H1 (cell line): ENCODE measurements around the gene KISS1R. TPM values are rescaled to one million over a fixed set of nuclear protein-coding genes. Genes with fewer than 3 reads are reported as not detected.

Source experiments
- ATF3 ChIP-seq: IDR thresholded peaks from 2 replicates; pipeline ENCODE4 v1.6.1; 2011; ENCODE audit warnings: low read depth, mild to moderate bottlenecking, low read length; ENCODE audit not compliant: insufficient read depth
- GTF2F1 ChIP-seq: IDR thresholded peaks from 2 replicates; pipeline ENCODE4 v1.6.1; 2012; ENCODE audit warnings: low read depth, low read length, improper control_type of control experiment, borderline replicate concordance
- KDM4A ChIP-seq: IDR thresholded peaks from one replicate; pipeline ENCODE4 v1.7.1; 2012; ENCODE audit warnings: low read depth, mild to moderate bottlenecking, moderate library complexity, low read length, inconsistent platforms; ENCODE audit not compliant: severe bottlenecking
- RNF2 ChIP-seq: fragments of 200-900, 300-1000 bp; sonication (generic); IDR thresholded peaks from 2 replicates; pipeline ENCODE4 v1.7.1; 2016; ENCODE audit warnings: borderline replicate concordance, low read depth, mild to moderate bottlenecking, antibody characterized with exemption, low read length; ENCODE audit not compliant: poor library complexity, severe bottlenecking; ENCODE audit errors: missing control alignments
- USF2 ChIP-seq: IDR thresholded peaks from 2 replicates; pipeline ENCODE4 v1.6.1; 2011; ENCODE audit warnings: low read length, improper control_type of control experiment
- polyA plus RNA-seq, 7 experiments: library from polyadenylated mRNA; depleted of rRNA in 3 of 7; stranded (reverse) in 5 of 7; unstranded in 2 of 7; fragments of >200 nt in 5 of 7; fragments of 200-250 nt in 2 of 7; gene quantifications; 1 replicate in 5 of 7; 2 replicates in 1 of 7; 4 replicates in 1 of 7; pipeline versions ENCODE4 v1.2.1 to v1.2.3, GENCODE V29; 2011 to 2013; ENCODE audit warnings: missing spikeins in 2 of 7, mixed read lengths in 2 of 7
- total RNA-seq: library from RNA; stranded (reverse); fragmentation: NEBNext Ultra II Directional; extraction: Animal tissue kit (Norgen Biotek cat#: 25700); gene quantifications from 2 replicates; pipeline ENCODE4 v1.2.1, GENCODE V29; 2021

KISS1R gene
- total and polyA plus RNA-seq, 2 of the 8 experiments (the other 6 are each of a cell fraction or from before 2014, with no cell fraction given): 2.3 to 2.7 TPM

- TF ChIP-seq USF2 (no peak), KDM4A (no peak), RNF2 (no peak), GTF2F1 (no peak), ATF3 (no peak)
Measured at GRCh38 chr19:927780-928401, 10.8 kb downstream of the KISS1R start (continued).
